Osteocyte (in vitro differentiated cells): ENCODE results near the gene TRMT10B. TPM values are rescaled to one million over a fixed set of nuclear protein-coding genes. Genes with fewer than 3 reads are reported as not detected.
"Not testable (repeated sequence)": the region's sequence is repeated elsewhere in the genome, so short reads cannot be mapped to it uniquely, and the experiment has no call there.

Source experiments
- DNase-seq: peaks from one replicate; pipeline ENCODE4 v3.0.0; 2021; ENCODE audit warnings: mixed read lengths; ENCODE audit not compliant: unreplicated experiment; ENCODE audit errors: extremely low spot score
- H3K27ac Mint-ChIP-seq: one replicate; pipeline ENCODE4 v1.8.0; 2021; ENCODE audit warnings: mild to moderate bottlenecking, mixed read lengths; ENCODE audit not compliant: unreplicated experiment
- H3K27me3 Mint-ChIP-seq: one replicate; pipeline ENCODE4 v1.8.0; 2021; ENCODE audit warnings: mixed read lengths; ENCODE audit not compliant: unreplicated experiment
- H3K36me3 Mint-ChIP-seq: one replicate; pipeline ENCODE4 v1.8.0; 2021; ENCODE audit warnings: mixed read lengths; ENCODE audit not compliant: unreplicated experiment
- H3K4me1 Mint-ChIP-seq: one replicate; pipeline ENCODE4 v1.8.0; 2021; ENCODE audit warnings: mixed read lengths; ENCODE audit not compliant: unreplicated experiment
- H3K4me3 Mint-ChIP-seq: one replicate; pipeline ENCODE4 v1.8.0; 2021; ENCODE audit warnings: mild to moderate bottlenecking, moderate library complexity, mixed read lengths; ENCODE audit not compliant: unreplicated experiment
- H3K9me3 Mint-ChIP-seq: one replicate; pipeline ENCODE4 v1.8.0; 2021; ENCODE audit warnings: mixed read lengths; ENCODE audit not compliant: unreplicated experiment
- total RNA-seq: library from RNA; stranded (reverse); gene quantifications from 2 replicates; pipeline ENCODE4 v1.2.1, GENCODE V29; 2021
- TF ChIP-seq, protein P1 (sequence below): fragments of 200-600 bp; sonication (generic); IDR thresholded peaks from 2 replicates; pipeline ENCODE4 v1.5.0; 2021; ENCODE audit warnings: antibody characterized with exemption, mild to moderate bottlenecking, moderate library complexity

TRMT10B gene
- total RNA-seq, 1 donor from 2014 or later = 10.8 TPM

DNA sequence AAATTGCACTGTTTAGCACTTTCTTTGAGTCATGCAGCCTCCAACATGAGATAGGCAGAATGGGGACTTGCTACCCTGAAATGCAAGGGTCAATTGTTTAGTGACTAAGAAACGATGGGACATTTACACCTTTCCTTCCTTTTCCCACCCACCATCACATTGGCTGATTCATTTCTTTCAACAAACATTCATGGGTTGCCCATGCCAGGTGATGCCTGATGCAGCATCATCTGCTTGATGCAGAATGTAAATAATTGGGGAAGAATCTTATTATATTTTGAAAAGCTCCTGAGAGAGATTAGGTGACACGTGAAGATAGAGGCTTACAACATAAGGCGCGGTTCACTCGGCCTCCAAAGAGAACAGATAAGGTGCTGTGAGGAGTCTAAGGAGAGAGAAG lies 4.5 kb upstream of the TRMT10B start:
- Mint-ChIP-seq H3K27ac (no peak overlapping the region), H3K36me3 (no peaks in the 10 kb centered on the region), H3K9me3 (no peaks in the 10 kb centered on the region), H3K4me3 (no peak overlapping the region), H3K27me3 (peaks cover 16% of the 10 kb centered on the region), H3K4me1 (peaks cover 4% of the 10 kb centered on the region)
- TF ChIP-seq, protein P1, sequence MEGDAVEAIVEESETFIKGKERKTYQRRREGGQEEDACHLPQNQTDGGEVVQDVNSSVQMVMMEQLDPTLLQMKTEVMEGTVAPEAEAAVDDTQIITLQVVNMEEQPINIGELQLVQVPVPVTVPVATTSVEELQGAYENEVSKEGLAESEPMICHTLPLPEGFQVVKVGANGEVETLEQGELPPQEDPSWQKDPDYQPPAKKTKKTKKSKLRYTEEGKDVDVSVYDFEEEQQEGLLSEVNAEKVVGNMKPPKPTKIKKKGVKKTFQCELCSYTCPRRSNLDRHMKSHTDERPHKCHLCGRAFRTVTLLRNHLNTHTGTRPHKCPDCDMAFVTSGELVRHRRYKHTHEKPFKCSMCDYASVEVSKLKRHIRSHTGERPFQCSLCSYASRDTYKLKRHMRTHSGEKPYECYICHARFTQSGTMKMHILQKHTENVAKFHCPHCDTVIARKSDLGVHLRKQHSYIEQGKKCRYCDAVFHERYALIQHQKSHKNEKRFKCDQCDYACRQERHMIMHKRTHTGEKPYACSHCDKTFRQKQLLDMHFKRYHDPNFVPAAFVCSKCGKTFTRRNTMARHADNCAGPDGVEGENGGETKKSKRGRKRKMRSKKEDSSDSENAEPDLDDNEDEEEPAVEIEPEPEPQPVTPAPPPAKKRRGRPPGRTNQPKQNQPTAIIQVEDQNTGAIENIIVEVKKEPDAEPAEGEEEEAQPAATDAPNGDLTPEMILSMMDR = no peak
- DNase-seq = no peak

DNA sequence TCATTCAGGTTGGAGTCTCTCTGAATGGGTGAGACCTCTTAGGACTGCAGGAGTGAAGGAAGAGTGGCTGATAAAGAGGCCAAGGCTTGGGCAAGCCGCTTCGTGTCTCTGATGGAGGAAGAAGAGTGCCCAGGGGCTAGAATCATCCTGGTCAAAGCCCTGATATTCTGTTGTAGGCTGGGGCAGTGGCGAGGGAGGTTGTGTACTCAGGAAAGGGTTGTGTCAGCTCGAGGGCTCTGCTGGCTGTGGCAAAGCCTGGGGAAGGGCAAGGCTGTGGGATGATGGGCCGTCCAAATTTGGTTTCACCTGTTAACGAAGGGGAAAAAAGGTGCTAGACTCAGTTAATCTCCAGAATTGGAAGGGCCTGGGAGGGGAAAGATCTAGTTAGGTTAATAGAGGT lies 2.4 kb upstream of the TRMT10B start:
- no peaks in the 10 kb centered on the region for H3K36me3 Mint-ChIP-seq
- H3K4me3 Mint-ChIP-seq = no peak overlapping the region
- no peaks in the 10 kb centered on the region for H3K9me3 Mint-ChIP-seq
- no peak for DNase-seq
- H3K27me3 Mint-ChIP-seq = peaks cover 3% of the 10 kb centered on the region
- peaks cover 10% of the 10 kb centered on the region for H3K4me1 Mint-ChIP-seq
- TF ChIP-seq, protein P1 = no peak
- no peak overlapping the region for H3K27ac Mint-ChIP-seq

DNA sequence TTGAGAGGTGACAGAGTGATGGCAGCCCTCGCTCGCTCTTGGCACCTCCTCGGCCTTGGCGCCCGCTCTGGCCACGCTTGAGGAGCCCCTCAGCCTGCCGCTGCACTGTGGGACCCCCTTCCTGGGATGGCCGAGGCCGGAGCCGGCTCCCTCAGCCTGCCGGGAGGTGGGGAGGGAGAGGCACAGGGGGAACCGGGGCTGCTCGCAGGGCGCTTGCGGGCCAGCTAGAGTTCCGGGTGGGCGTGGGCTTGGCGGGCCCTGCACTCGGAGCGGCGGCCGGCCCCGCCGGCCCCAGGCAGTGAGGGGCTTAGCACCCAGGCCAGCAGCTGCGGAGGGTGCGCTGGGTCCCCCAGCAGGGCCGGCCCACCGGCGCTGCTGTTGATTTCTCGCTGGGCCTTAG lies 1.9 kb upstream of the TRMT10B start:
- not testable (repeated sequence) for H3K9me3 Mint-ChIP-seq, H3K27me3 Mint-ChIP-seq, DNase-seq, H3K27ac Mint-ChIP-seq, H3K4me3 Mint-ChIP-seq, H3K36me3 Mint-ChIP-seq
- peaks cover 10% of the 10 kb centered on the region for H3K4me1 Mint-ChIP-seq

DNA sequence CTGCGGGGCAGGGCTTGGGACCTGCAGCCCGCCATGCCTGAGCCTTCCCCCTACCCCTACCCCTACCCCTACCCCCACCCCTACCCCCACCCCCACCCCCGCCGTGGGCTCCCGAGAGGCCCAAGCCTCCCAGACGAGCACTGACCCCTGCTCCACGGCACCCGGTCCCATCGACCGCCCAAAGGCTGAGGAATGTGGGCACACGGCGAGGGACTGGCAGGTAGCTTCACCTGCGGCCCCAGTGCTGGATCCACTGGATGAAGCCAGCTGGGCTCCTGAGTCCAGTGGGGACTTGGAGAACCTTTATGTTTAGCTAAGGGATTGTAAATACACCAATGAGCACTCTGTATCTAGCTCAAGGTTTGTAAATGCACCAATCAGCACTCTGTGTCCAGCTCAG lies 1.5 kb upstream of the TRMT10B start:
- not testable (repeated sequence) for H3K36me3 Mint-ChIP-seq

DNA sequence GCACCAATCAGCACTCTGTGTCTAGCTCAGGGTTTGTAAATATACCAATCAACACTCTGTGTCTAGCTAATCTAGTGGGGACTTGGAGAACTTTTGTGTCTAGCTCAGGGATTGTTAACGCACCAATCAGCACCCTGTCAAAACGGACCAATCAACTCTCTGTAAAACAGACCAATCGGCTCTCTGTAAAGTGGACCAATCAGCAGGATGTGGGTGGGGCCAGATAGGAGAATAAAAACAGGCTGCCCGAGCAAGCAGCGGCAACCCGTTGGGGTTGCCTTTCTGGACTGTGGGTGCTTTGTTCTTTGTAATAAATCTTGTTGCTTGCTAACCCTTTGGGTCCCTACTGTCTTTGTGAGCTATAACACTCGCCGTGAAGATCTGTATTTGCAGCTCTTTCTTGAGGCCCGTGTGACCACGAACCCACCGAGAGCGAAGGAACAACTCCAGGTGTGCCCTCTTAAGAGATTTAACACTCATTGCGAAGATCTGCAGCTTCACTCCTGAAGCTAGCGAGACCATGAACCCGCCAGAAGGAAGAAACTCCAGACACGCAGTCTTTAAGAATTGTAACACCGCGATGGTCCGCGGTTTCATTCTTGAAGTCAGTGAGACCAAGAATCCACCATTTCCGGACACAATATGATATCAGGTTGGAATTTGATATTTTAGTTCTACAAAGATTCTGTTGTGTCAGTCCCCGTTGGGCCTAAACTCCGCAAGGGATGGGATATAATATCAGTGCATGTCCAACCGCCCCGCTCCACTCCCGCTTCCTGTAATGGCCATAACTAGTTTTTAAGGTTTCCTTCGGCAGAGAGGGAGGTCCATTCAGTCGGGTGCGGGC lies 740 bp upstream of the TRMT10B start:
- H3K27ac Mint-ChIP-seq = peak overlapping the region; percentile 97
- H3K4me1 Mint-ChIP-seq = peaks cover 10% of the 10 kb centered on the region
- peaks cover 6% of the 10 kb centered on the region for H3K36me3 Mint-ChIP-seq
- H3K9me3 Mint-ChIP-seq = no peaks in the 10 kb centered on the region
- DNase-seq = no peak
- peaks cover 3% of the 10 kb centered on the region for H3K27me3 Mint-ChIP-seq
- peak overlapping the region; percentile 99 for H3K4me3 Mint-ChIP-seq
- TF ChIP-seq, protein P1 = no peak

More for the DNA sequence above, 1.5 kb upstream of the TRMT10B start:
- H3K4me1 Mint-ChIP-seq = peaks cover 10% of the 10 kb centered on the region
- not testable (repeated sequence) for DNase-seq, H3K9me3 Mint-ChIP-seq, H3K4me3 Mint-ChIP-seq, H3K27ac Mint-ChIP-seq, H3K27me3 Mint-ChIP-seq

DNA sequence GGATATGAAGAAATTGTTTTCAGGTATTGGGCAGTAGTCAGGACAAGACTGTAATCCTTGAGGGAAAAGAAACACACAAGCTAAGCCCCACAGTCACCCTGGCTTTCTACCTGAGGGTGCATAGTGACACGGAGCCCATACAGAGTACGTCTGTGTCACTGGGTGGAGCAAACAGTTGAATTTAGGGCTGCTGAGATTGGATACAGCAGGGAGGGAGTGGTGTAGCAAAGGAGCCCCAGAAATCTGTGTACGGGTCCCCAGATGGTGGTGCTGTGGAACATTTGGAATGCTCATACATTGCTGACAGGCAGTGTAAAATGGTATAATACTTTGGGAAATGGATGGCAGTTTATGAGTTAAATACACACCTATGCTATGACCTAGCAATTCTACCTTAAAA lies 5.1 kb downstream of the TRMT10B start:
- peaks cover 10% of the 10 kb centered on the region for H3K4me1 Mint-ChIP-seq
- no peak for DNase-seq
- no peak overlapping the region for H3K27ac Mint-ChIP-seq
- H3K9me3 Mint-ChIP-seq = no peaks in the 10 kb centered on the region
- TF ChIP-seq, protein P1 = no peak
- no peaks in the 10 kb centered on the region for H3K27me3 Mint-ChIP-seq
- H3K4me3 Mint-ChIP-seq = no peak overlapping the region
- peaks cover 19% of the 10 kb centered on the region for H3K36me3 Mint-ChIP-seq
